Lung (tissue), 12 donors: ENCODE results near the gene PDK2. TPM values are rescaled to one million over a fixed set of nuclear protein-coding genes. Genes with fewer than 3 reads are reported as not detected.

Experiments used
- ATAC-seq: fragments of 200-7000 bp; cut with Tn5 transposase; one replicate; pipeline ENCODE4 v1.9.1; 2020; ENCODE audit warnings: moderate number of reproducible peaks; ENCODE audit not compliant: insufficient read depth, low FRiP score
- DNase-seq, 3 donors: peaks; one replicate each; pipeline ENCODE4 v3.0.0-alpha.2; 2013 to 2017
- H3K27ac ChIP-seq, 2 donors: one replicate each; pipeline ENCODE4 v1.5.1; 2013; ENCODE audit warnings: mild to moderate bottlenecking in 2 of 2, moderate library complexity in 2 of 2, control low read depth in 1 of 2, inconsistent platforms in 1 of 2, low read depth in 1 of 2, low read length in 1 of 2
- H3K27me3 ChIP-seq, 3 donors: one replicate each; pipeline ENCODE4 v1.5.1; 2013; ENCODE audit warnings: low read length in 2 of 3; ENCODE audit not compliant: control insufficient read depth in 3 of 3, insufficient read depth in 3 of 3
- H3K36me3 ChIP-seq, 4 donors: one replicate each; pipeline ENCODE4 v1.5.1; 2013; ENCODE audit warnings: low read length in 4 of 4, mild to moderate bottlenecking in 1 of 4, moderate library complexity in 1 of 4; ENCODE audit not compliant: control insufficient read depth in 4 of 4, insufficient read depth in 4 of 4
- H3K4me1 ChIP-seq, 5 donors: one replicate each; pipeline ENCODE4 v1.5.1; 2013; ENCODE audit warnings: low read length in 5 of 5, mild to moderate bottlenecking in 2 of 5, moderate library complexity in 1 of 5; ENCODE audit not compliant: control insufficient read depth in 5 of 5, insufficient read depth in 5 of 5
- H3K4me3 ChIP-seq: one replicate; pipeline ENCODE4 v1.5.1; 2013; ENCODE audit warnings: mild to moderate bottlenecking, control low read depth, moderate library complexity
- H3K9ac ChIP-seq, 2 donors: one replicate each; pipeline ENCODE4 v1.5.1; 2013; ENCODE audit warnings: low read length in 2 of 2, control low read depth in 1 of 2; ENCODE audit not compliant: insufficient read depth in 1 of 2
- H3K9me3 ChIP-seq, 4 donors: one replicate each; pipeline ENCODE4 v1.5.1; 2013; ENCODE audit warnings: low read length in 3 of 4, mild to moderate bottlenecking in 1 of 4, moderate library complexity in 1 of 4; ENCODE audit not compliant: control insufficient read depth in 4 of 4, insufficient read depth in 3 of 4
- WGBS, 2 donors: extraction: QIAGEN DNeasy Blood & Tissue Kit; methylation state at CpG; one replicate each; pipeline ENCODE4 v1.1.7; 2013; 5-methylcytosine and 5-hydroxymethylcytosine counted together
- polyA plus RNA-seq, 2 donors: library from polyadenylated mRNA; stranded (reverse); fragments of 200-250 nt; gene quantifications; one replicate each; pipeline ENCODE4 v1.2.1, GENCODE V29; 2013
- total RNA-seq, 2 donors: library from RNA; depleted of rRNA in 1 of 2; stranded (reverse); fragments of >200 nt in 1 of 2; gene quantifications; one replicate each; pipeline ENCODE4 v1.2.1, GENCODE V29; 2014 to 2021
- TF ChIP-seq, protein P1 (sequence below): IDR thresholded peaks from 2 replicates; pipeline ENCODE4 v1.5.1; 2012; ENCODE audit warnings: mild to moderate bottlenecking; ENCODE audit errors: control extremely low read depth, extremely low read depth
- donor health status: control.
- donor health status: control.
- donor health status: Bipolar disorder and iron deficiency.
- donor health status: healthy.
- donor health status: DM: yes; HTN: yes; CAD: no.

The PDK2 gene
- total and polyA plus RNA-seq, 4 donors = 10.0 to 27.8 (median 19.4) TPM

DNA sequence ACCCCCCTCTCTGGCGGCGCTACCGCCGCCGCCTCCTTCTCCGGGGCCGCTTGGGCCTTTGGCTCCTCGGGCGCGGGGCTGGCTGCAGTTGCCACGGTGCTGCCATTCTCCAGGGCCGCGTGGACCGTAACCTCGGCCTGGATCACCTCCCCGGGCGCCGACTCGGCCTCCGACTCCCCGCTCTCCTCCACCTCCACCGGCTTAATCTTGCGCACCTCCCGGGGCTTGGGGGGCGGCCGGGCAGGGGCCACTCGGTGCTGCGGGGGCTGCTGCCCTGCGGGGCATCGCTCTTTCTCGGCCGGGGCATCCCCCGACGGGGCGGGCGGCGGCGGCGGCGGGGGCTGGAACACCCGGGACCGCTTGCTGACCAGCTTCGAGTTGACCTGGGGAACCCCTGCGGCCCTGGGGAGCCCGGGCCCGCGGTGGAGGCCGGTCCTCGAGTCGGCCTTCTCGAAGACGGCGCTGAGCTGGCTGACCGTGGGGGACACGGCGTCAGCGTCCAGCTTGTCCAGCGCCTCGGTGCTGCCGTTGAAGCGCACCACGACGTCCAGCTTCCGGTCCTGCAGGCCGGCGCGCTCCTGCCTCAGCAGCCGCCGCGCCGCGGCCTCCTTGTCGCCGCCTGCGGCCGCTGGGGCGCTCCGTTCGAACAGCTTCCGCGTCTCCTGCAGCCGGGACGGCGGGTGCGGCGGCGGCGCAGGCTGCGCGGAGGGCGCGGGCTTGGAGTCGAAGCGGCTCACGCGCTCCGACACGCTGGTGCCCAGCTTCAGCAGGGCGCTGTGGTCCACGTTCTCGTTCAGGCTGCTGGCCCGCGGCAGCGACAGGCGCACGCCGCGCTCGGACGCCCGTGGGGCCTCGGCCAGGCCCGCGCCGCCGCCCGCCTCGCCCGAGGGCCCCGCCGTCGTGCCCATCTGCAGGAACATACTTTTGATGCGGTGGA, 54.5 kb downstream of the PDK2 start:
- Histone ChIP-seq H3K4me3 (peak overlapping the region; percentile 78), H3K9me3 (no peaks in the 10 kb centered on the region), H3K9ac (no peak overlapping the region), H3K27ac (peak overlapping the region; percentile 87 to 89), H3K27me3 (no peaks in the 10 kb centered on the region), H3K4me1 (peaks cover 17 to 46% (median 26%) of the 10 kb centered on the region in 5 donors), H3K36me3 (peaks cover 0 to 15% (median 5%) of the 10 kb centered on the region in 4 donors)
- ATAC-seq (peak; percentile 12), DNase-seq (peak; percentile 57 to 73 (median 58))
- TF ChIP-seq, protein P1, sequence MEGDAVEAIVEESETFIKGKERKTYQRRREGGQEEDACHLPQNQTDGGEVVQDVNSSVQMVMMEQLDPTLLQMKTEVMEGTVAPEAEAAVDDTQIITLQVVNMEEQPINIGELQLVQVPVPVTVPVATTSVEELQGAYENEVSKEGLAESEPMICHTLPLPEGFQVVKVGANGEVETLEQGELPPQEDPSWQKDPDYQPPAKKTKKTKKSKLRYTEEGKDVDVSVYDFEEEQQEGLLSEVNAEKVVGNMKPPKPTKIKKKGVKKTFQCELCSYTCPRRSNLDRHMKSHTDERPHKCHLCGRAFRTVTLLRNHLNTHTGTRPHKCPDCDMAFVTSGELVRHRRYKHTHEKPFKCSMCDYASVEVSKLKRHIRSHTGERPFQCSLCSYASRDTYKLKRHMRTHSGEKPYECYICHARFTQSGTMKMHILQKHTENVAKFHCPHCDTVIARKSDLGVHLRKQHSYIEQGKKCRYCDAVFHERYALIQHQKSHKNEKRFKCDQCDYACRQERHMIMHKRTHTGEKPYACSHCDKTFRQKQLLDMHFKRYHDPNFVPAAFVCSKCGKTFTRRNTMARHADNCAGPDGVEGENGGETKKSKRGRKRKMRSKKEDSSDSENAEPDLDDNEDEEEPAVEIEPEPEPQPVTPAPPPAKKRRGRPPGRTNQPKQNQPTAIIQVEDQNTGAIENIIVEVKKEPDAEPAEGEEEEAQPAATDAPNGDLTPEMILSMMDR = no peak
- WGBS, 2 donors = 1% methylated on average over 74 to 123 of the region's 123 CpGs

DNA sequence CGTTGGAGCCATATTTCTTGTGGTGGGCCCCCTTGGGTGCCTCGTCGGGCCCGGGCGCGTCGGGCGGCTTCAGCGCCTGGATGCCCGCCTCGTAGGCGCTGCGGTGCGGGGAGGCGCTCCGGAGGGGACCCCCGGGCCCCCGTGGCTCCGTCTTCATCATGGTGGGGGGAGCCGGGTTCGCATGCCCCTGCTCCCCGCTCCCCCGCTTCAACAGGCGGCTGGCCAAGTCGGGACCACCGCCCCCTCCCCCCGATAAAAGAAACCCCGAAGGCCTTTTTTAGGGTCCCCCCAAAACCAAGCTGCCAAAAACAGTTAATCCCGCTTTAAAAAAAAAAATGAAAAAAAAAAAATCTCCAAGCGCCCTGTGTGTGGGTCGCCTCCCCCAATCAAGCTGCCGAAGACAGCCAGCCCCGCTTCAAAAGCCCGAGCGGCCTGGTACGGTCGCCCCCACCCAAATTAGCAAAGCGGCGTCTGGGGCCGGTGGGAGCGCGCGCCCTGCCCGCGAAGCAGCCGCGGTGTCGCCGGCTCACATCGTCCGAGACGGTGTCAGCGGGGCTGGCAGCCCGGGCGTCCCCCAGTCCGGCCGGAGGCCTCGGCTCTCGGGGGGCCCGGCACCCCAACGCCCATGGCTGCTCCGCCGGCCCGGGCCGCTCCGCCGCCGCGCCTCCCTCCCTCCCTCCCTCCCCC, 55.3 kb downstream of the PDK2 start, which contains the start of gene PPP1R9B:
Gene PPP1R9B, minus strand, starts transcription at position 324 of the 687 bp plus-strand sequence. Its CDS starts 164 bp downstream, at position 160.
- H3K9me3 ChIP-seq = no peaks in the 10 kb centered on the region

DNA sequence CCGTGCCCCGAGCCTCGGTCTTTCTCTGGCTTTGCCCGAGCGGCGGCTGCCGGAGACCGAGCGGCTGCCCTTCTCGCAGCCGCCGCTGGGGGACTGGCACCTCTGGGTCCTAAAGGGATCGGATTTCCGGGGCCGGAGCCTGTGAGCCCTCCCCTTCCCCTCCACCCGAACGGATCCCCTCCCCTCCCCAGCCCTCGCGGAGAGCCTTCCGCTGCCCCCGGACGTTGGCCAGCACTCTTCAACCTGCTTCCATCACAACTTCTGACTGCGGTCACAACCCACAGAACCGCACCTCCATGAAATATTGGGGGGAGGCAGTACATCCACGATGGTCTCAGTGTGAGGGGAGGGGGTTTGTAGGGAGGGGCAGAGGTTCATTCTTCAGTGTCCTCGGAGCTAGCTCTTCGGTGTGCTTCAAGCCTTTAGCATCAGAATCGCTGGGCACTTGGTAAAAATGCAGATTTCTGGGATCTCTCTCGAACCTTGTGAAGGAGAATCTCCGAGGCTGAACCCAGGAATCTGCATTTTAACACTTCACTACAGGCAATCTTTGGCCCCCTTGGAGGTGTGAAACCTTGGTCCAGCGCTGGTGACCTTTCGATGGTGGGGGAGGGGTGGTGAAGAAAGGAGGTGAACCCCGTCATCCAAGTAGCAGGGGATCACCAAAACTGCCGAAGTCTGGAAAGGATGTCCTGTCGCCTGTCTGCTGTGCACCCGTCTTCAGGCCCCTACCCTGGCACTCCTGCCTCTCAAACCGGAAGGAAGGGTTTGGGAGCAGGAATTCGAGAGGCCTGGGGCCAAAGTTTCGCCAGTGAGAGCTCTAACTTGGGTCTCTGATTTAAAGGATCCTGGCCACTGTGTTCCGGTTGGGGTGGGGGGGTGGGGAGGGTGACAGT, 56.1 kb downstream of the PDK2 start:
- TF ChIP-seq, protein P1 = peak; percentile 30
- WGBS, 2 donors = 1% methylated on average over 40 of the region's 40 CpGs
- peak; percentile 93 to 96 (median 94) for DNase-seq
- Histone ChIP-seq H3K27me3 (no peaks in the 10 kb centered on the region), H3K36me3 (peaks cover 0 to 4% (median 2%) of the 10 kb centered on the region in 4 donors), H3K27ac (peak overlapping the region; percentile 90 to 91), H3K9me3 (no peaks in the 10 kb centered on the region), H3K9ac (peak overlapping the region; percentile 11 to 68), H3K4me3 (peak overlapping the region; percentile 78), H3K4me1 (peaks cover 17 to 51% (median 29%) of the 10 kb centered on the region in 5 donors)
- ATAC-seq = peak; percentile 74

More for the DNA sequence above, 55.3 kb downstream of the PDK2 start, which contains the start of gene PPP1R9B:
- H3K4me1 ChIP-seq = peaks cover 17 to 54% (median 28%) of the 10 kb centered on the region in 5 donors
- peak within 1 kb of the TSS; percentile 90 to 92 for H3K27ac ChIP-seq
- DNase-seq (no peak), ATAC-seq (no peak)
- TF ChIP-seq, protein P1 = no peak
- peak within 1 kb of the TSS; percentile 78 for H3K4me3 ChIP-seq
- H3K9ac ChIP-seq = peak within 1 kb of the TSS; percentile 11 to 68
- no peaks in the 10 kb centered on the region for H3K27me3 ChIP-seq
- WGBS, 2 donors = 1% methylated on average over 56 to 69 of the region's 69 CpGs
- H3K36me3 ChIP-seq = peaks cover 0 to 9% (median 2%) of the 10 kb centered on the region in 4 donors
